ENCODE measurements around the gene POLR3G.

Gene POLR3G

DNA sequence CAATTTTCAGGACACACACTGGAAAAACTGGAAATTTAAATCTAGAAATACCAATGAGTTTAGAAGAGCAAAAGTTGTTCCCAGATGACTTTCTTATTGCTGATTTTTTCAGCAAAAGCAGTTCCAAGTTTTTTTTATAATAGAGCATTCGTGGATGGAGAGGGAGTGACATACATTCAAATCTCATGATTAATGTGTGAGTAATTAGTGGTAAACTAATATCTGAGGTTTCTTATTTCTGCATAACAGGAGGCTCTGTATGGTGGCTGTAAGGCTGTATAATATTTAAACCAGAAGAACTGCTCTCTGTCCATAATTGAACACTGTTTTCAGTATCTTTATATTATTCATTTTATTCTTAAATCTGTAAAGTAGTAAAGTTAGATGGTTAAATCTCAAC, 28.9 kb downstream of the POLR3G start:
- DNase-seq (ENCODE audit: low read depth in 2 of 2): no peak

DNA sequence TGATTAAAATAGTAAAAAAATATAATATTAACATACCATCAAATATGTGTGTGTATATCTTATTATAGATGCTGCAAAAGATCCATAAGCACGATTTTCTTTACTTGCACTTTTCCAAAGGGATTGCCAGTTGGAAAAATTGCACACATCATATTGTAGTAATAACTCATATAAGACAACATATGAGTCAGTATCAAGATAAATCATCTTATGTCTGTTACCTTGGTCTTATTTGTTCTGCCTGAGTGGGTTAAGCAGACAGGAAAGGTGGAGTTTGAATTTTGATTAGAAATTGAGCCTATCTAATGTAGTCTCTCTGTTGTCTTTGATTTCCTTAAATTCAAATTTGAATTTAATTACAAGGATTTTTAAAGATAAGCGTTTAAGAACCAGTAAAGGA, 30.1 kb downstream of the POLR3G start:
- no peak for DNase-seq (ENCODE audit: low read depth in 2 of 2)

GRCh38 chr5:90506221-90506620, 31.6 kb downstream of the POLR3G start:
- DNase-seq (ENCODE audit: low read depth in 2 of 2): no peak

DNA sequence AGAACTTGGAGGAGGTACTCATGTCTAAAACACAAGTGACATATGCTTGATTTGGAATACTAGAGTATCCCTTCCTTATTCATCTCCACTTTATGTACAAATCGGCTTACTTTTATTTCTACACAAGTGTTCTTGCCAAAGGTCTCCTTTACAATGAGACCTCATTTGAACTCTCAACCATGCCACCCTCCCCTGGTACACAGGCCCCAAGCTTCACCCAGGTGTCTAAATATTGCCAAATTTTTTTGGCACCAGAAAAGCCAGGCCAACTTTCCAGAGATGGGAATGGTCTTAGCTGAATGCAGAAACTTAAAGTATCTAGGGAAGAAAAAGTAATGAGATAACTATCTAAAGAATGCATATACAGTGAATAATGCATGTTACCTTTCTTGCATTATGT, 35.8 kb downstream of the POLR3G start:
- DNase-seq (ENCODE audit: low read depth in 2 of 2): no peak

DNA sequence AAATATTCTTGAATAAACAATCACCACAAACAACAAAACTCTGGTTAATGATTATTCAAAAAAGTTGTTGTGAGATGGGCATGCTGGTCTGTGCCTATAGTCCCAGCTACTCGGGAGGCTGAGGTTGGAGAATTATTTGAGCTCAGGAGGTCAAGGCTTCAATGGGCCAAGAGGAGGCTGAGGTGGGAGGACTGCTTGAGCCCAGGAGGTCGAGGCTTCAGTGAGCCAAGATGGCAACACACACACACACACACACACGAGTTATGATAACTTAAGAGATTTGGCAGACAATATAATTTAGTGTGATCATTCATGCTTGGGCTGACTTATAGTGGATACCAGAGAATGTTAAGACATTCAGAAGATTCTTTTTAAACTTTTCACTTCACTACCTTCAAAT, 39.9 kb downstream of the POLR3G start:
- DNase-seq (ENCODE audit: low read depth in 2 of 2): no peak

- DNase-seq (ENCODE audit: low read depth in 2 of 2): no peak
Observed at GRCh38 chr5:90518661-90519060, 44.0 kb downstream of the POLR3G start.

GRCh38 chr5:90519081-90519480, 44.4 kb downstream of the POLR3G start:
- no peak for DNase-seq (ENCODE audit: low read depth in 2 of 2)

DNA sequence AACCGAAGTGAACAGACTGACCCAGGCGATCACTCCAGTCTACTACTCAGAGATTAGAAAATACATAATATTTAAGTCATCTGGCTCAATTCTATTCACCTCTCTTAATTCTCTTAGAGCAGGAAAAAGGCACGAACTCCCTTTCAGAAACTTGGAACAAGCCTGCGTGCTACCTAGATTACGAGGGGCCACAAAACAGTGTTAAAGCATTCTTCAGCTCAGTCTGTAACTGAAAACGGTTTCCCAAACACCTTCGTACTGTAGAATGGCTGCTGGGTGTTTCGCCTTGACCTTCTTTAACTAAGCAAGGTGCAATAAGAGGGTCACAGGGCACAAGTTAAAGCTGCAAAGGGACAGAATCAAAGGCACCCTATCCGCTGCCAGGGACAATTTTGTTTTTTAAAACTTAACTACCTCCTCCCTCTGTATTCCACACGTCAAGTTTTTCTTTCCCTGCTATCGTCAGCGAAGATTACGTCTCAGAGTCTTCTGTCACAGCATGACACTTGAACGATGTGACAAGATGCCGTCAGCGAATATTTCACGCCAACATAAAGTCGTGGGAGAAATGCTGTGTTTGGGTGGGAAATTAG, 54.0 kb downstream of the POLR3G start:
- DNase-seq (ENCODE audit: low read depth in 2 of 2): no peak

- DNase-seq (ENCODE audit: low read depth in 2 of 2): peak; percentile 94 to 97
Observed at GRCh38 chr5:90529194-90529938, 54.7 kb downstream of the POLR3G start, which contains the start of gene LYSMD3. Gene LYSMD3 (minus strand): TSS chr5:90529584. CDS start chr5:90525289, 4,295 bp downstream.

- DNase-seq (ENCODE audit: low read depth in 2 of 2): peak; percentile 35 to 46
Observed at GRCh38 chr5:90529939-90530677, 55.4 kb downstream of the POLR3G start.

GRCh38 chr5:90530736-90531487, 56.2 kb downstream of the POLR3G start:
- no peak for DNase-seq (ENCODE audit: low read depth in 2 of 2)

DNA sequence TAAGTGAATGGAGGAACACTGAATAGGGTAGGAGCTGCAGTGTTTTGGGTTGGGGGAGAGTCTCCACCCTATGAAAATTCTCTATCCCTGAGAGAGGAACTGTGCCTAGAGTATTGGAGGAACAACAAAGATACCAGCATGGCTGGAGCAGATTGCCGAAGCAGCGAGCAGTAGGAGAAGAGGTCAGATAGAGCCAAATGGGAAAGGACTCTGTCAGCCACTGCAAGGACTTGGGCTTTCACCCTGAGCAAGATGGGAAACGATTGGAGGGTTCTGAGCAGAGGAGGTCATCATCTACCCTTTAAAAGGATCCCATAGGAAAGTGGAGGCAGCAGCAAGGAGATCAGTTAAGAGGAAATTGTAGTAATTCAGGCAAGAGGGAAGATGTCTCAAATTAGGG, 59.1 kb downstream of the POLR3G start:
- no peak for DNase-seq (ENCODE audit: low read depth in 2 of 2)

DNA sequence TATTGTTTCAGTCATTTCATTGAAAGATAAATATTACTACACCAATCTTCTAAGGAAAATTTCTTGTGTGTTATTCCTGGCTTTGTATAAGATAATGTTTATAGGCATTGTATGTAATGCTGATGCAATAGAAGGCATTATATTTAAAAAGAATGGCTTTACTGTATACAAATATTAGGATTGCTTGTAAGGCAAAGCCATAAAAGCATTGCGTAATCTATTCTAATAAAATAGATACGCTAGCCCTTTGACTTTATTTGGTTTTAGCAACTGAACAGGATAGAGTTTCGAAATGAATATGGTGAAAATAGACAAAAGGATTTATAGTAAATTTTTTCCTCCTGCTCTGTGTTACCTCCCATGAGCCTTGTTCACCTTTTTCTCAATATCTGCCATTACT, 60.3 kb downstream of the POLR3G start:
- no peak for DNase-seq (ENCODE audit: low read depth in 2 of 2)

DNA sequence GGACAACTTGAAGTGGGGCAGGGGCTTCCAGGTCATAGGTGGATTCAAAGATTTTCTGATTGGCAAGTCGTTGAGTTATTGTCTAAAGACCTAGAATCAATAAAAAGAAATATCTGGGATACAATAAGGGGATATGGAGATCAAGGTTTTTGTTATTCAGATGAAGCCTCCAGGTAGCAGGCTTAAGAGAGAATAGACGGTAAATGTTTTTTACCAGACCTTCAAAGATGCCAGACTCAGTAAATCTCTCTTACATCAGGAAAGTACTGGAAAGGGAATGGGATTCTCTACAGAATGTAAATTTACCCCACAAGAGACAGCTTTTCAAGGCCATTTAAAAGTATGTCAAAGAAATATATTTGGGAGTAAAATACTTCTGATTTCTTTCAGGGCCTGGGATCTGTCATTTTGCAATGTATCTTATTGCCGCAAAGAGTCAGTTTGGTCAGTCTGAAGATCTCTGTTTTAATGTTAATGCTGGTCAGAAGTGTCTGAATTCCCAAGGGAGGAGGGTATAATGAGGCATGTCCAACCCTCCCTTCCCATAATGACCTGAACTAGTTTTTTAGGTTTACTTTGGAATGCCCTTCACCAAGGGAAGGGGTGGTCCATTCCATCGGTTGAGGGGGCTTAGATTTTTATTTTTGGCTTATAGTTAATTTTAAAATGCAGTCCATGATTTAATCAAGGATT, 68.3 kb downstream of the POLR3G start:
- DNase-seq (ENCODE audit: low read depth in 2 of 2): no peak

GRCh38 chr5:90545511-90545910, 70.8 kb downstream of the POLR3G start:
- no peak for DNase-seq (ENCODE audit: low read depth in 2 of 2)

GRCh38 chr5:90546216-90546837, 71.7 kb downstream of the POLR3G start:
- DNase-seq (ENCODE audit: low read depth in 2 of 2): no peak

GRCh38 chr5:90547072-90547536, 72.4 kb downstream of the POLR3G start:
- DNase-seq (ENCODE audit: low read depth in 2 of 2): no peak

GRCh38 chr5:90548069-90548593, 73.5 kb downstream of the POLR3G start:
- no peak for DNase-seq (ENCODE audit: low read depth in 2 of 2)

DNA sequence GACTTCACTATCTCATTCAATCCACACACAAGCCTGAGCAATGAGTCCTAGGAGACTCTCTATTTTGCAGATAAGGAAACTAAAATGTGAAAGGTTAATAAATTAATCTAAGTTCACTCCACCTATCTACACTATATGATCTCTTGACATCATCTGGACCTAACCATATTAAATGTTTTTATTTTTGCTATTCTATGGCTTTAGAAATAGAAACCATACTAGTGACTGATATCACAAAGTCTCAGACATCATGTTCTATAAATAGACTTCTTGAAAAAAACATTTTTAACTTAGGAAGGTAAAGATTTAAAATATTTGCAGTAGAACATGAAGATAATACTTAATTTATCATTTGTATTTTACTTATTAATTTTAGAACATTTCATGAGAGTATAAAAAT, 74.6 kb downstream of the POLR3G start:
- DNase-seq (ENCODE audit: low read depth in 2 of 2): no peak

DNA sequence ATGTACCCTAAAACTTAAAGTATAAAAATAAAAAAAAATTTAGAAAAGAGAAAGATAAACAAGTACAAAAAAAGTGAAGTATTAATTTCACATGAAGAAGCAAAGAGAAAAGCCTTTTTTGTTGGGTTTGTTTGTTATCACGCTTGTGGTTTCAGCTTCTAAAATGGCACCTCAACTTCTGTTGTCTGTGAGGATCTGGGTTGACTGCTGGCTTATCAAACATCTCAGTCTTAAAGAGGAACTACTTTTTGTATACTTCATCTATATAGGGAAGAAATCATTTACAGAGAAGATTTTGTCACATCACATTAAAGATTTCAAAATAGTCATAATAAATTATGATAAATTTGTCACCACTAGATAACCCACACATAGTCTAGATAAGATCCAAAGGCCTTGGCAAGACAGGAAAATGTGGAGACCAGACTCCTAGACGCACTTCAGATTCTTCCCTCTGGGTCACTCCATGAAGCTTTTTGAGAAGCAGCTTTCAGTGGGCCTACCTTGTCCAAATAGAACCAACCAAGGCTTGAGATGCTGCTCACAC, 75.1 kb downstream of the POLR3G start:
- DNase-seq (ENCODE audit: low read depth in 2 of 2): no peak

Data from stimulated activated CD8-positive, alpha-beta memory T cell treated with anti-CD3 and anti-CD28 coated beads, Interleukin-7, amount 100 ng/mL, for 4 hours (primary cell).